ENCODE data around the gene TSPAN9. TPM values are rescaled to one million over a fixed set of nuclear protein-coding genes. Genes with fewer than 3 reads are reported as not detected.

The TSPAN9 gene
- polyA plus RNA-seq, 10 donors = 99.8 to 117 (median 105) TPM

GRCh38 chr12:3073438-3074250 lies 3.5 kb upstream of the TSPAN9 start:
- peak; percentile 81 to 93 (median 90) for DNase-seq

- no peak for DNase-seq
These were observed 1.9 kb upstream of the TSPAN9 start for GRCh38 chr12:3075315-3075714.

- DNase-seq = peak in 1 of 3 donors; percentile 62
These were observed 448 bp downstream of the TSPAN9 start for GRCh38 chr12:3077572-3078081.

GRCh38 chr12:3078086-3078820 lies 1.1 kb downstream of the TSPAN9 start:
- DNase-seq = no peak

GRCh38 chr12:3081091-3081490 lies 3.9 kb downstream of the TSPAN9 start:
- DNase-seq = no peak

GRCh38 chr12:3081886-3082285 lies 4.7 kb downstream of the TSPAN9 start:
- no peak for DNase-seq

GRCh38 chr12:3083241-3083920 lies 6.2 kb downstream of the TSPAN9 start:
- no peak for DNase-seq

- DNase-seq = no peak
These were observed 6.8 kb downstream of the TSPAN9 start for GRCh38 chr12:3083921-3084347.

- no peak for DNase-seq
These were observed 7.6 kb downstream of the TSPAN9 start for GRCh38 chr12:3084742-3085141.

- no peak for DNase-seq
These were observed 8.4 kb downstream of the TSPAN9 start for GRCh38 chr12:3085341-3086139.

- no peak for DNase-seq
These were observed 9.0 kb downstream of the TSPAN9 start for GRCh38 chr12:3086211-3086610.

GRCh38 chr12:3086729-3087323 lies 9.6 kb downstream of the TSPAN9 start:
- no peak for DNase-seq

- peak in 1 of 3 donors; percentile 52 for DNase-seq
These were observed 10.8 kb downstream of the TSPAN9 start for GRCh38 chr12:3087758-3088650.

GRCh38 chr12:3089588-3089987 lies 12.4 kb downstream of the TSPAN9 start:
- DNase-seq = no peak

- no peak for DNase-seq
These were observed 13.3 kb downstream of the TSPAN9 start for GRCh38 chr12:3090240-3091037.

GRCh38 chr12:3091038-3091319 lies 13.8 kb downstream of the TSPAN9 start:
- no peak for DNase-seq

GRCh38 chr12:3091382-3092241 lies 14.4 kb downstream of the TSPAN9 start:
- peak; percentile 38 to 89 (median 62) for DNase-seq

GRCh38 chr12:3092764-3093163 lies 15.6 kb downstream of the TSPAN9 start:
- DNase-seq = peak in 1 of 3 donors; percentile 49

Measured in muscle of back (tissue), 11 donors.